ENCODE data around the gene DNAJB13. TPM values are rescaled to one million over a fixed set of nuclear protein-coding genes. Genes with fewer than 3 reads are reported as not detected.

DNAJB13 gene
- total RNA-seq, 2 experiments from 2014 or later = 0.19 TPM; not detected in 1

DNA sequence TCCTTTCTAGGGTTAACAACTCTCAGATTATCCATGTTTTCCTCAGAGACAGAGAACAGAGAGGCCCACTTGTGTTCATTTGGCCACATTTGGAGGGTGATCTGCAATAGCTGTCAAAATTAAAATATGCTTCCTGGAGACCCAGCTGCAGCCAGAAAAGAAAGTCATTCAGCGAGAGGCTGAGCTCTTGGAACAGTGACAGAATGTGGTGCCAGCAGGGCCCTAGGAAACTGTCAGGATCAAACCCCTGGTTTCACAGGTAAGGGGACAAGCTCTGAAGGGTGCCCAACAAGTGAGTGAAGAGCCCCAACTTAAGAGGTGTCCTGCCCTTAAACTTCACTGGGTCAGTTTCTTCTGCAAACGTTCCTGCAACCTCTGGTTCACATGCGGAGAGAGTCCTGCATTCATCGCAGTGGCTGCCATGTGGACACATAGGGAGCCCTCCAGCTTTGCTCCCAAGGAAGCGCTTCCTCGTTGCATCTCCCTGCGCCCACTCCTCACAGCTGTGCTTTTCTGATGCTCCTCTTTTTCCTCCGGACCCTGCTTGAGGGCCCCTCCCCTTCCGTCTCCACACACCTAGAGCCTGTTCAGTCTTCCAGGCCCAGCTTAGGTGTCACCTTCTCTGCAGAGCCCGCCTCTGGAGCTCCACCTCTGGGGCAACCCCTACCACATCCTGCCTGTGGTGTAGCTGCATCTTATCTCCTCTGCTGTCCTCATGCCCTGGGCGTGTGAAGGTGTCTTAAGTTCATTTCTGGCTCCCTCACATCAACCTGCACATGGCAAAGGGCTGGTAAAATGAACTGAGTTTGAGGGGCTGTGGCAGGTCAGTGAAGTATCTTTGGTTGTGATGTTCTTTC, 54.2 kb downstream of the DNAJB13 start:
- POLR2A ChIA-PET = interaction anchor here (0.8 to 1.7 kb wide), 8 partner anchors 8 to 166 kb away, joined by 3 to 13 read pairs (median 6); partner anchors contain the start of genes C2CD3, PPME1 and UCP2
- peaks cover 65% of the 10 kb centered on the region for H3K4me1 Mint-ChIP-seq (ENCODE audit: low read depth)

GRCh38 chr11:74005721-74006517, 55.1 kb downstream of the DNAJB13 start:
- ChIA-PET CTCF (interaction anchor here (1.0 to 1.5 kb wide), 5 partner anchors 8 to 164 kb away, joined by 3 to 5 read pairs (median 3); partner anchors contain the start of genes C2CD3 and PPME1), POLR2A (interaction anchor here (1.0 to 1.7 kb wide), 7 partner anchors 9 to 165 kb away, joined by 3 to 13 read pairs (median 5); partner anchors contain the start of genes C2CD3, PPME1 and UCP2)
- H3K27ac Mint-ChIP-seq = peak overlapping the region; percentile 91
- peaks cover 15% of the 10 kb centered on the region for H3K36me3 Mint-ChIP-seq
- H3K27me3 Mint-ChIP-seq = no peaks in the 10 kb centered on the region
- no peak for DNase-seq
- H3K4me3 Mint-ChIP-seq = no peak overlapping the region
- intact Hi-C loops (cut with micrococcal nuclease) = loop anchor here (5.0 kb wide), 1 partner anchor 34 kb away; no protein-coding TSS in a partner anchor
- peaks cover 65% of the 10 kb centered on the region for H3K4me1 Mint-ChIP-seq (ENCODE audit: low read depth)
- no peaks in the 10 kb centered on the region for H3K9me3 Mint-ChIP-seq

More for the DNA sequence above, 54.2 kb downstream of the DNAJB13 start:
- Mint-ChIP-seq H3K27me3 (no peaks in the 10 kb centered on the region), H3K27ac (peak overlapping the region; percentile 91), H3K36me3 (peaks cover 15% of the 10 kb centered on the region), H3K9me3 (no peaks in the 10 kb centered on the region), H3K4me3 (peak overlapping the region; percentile 63)
- intact Hi-C loops (cut with micrococcal nuclease) = loop anchor here (5.0 kb wide), 1 partner anchor 33 kb away; no protein-coding TSS in a partner anchor
- CTCF ChIA-PET = interaction anchor here (1.0 to 1.5 kb wide), 5 partner anchors 9 to 165 kb away, joined by 3 to 5 read pairs (median 3); partner anchors contain the start of genes C2CD3 and PPME1
- peak; percentile 92 for DNase-seq

- POLR2A ChIA-PET = interaction anchor here (1.2 to 2.6 kb wide), 2 partner anchors 24 to 26 kb away, joined by 4 to 8 read pairs; partner anchors contain the start of gene UCP2
- no peak for DNase-seq
- Mint-ChIP-seq H3K9me3 (no peaks in the 10 kb centered on the region), H3K36me3 (peaks cover 11% of the 10 kb centered on the region), H3K4me1 (ENCODE audit: low read depth) (peaks cover 70% of the 10 kb centered on the region), H3K4me3 (no peak overlapping the region), H3K27me3 (no peaks in the 10 kb centered on the region), H3K27ac (peak overlapping the region; percentile 44)
- CTCF ChIA-PET = no interaction called here
- intact Hi-C loops (cut with micrococcal nuclease) = loop anchor here (5.0 kb wide), 1 partner anchor 35 kb away; no protein-coding TSS in a partner anchor
Observed at GRCh38 chr11:74006743-74007304, 56.0 kb downstream of the DNAJB13 start.

DNA sequence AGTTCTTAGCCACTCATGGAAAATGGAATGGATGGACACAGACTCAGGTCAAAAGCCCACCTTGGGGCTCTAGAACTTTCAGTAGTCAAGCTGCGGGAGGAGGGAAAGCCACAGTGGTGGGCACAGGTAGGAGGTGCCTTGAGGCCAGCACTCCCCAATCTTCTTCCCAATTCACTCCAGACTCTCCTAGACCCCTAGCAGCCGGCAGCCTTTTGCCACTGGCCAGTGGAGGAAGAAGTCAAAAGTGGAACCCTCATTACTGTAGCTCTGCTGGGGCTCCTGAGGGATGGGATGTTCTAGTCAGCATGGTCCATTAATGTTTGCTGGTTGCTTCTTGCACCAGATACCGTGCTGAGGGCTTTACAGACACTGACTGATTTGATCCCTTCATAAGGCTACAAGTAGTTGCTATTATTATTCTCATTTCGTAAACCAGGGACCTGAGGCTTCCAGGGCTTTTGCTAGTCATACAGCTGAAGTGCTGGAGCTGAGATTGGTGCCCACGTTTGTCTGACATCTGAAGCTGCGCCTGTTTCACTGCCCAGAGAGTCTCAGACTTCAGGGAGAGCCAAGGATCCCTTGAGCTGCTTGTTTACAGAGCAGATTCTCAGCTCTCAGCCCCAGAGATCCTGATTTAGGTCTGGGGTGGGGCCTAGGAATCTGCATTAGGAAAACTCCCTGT, 57.0 kb downstream of the DNAJB13 start:
- ChIA-PET CTCF (interaction anchor here (1.5 kb wide), 1 partner anchor 10 kb away, joined by 4 read pairs; no protein-coding TSS in a partner anchor), POLR2A (interaction anchor here (1.2 to 2.6 kb wide), 4 partner anchors 10 to 27 kb away, joined by 4 to 8 read pairs (median 6); partner anchors contain the start of gene UCP2)
- H3K9me3 Mint-ChIP-seq = no peaks in the 10 kb centered on the region
- peaks cover 80% of the 10 kb centered on the region for H3K4me1 Mint-ChIP-seq (ENCODE audit: low read depth)
- intact Hi-C loops (cut with micrococcal nuclease) = loop anchor here (5.0 kb wide), 1 partner anchor 36 kb away; no protein-coding TSS in a partner anchor
- H3K27me3 Mint-ChIP-seq = no peaks in the 10 kb centered on the region
- H3K27ac Mint-ChIP-seq = no peak overlapping the region
- H3K4me3 Mint-ChIP-seq = no peak overlapping the region
- no peak for DNase-seq
- H3K36me3 Mint-ChIP-seq = peaks cover 10% of the 10 kb centered on the region

GRCh38 chr11:74008373-74009229, 57.8 kb downstream of the DNAJB13 start, which contains the start of gene UCP3:
UCP3 (minus strand) TSS chr11:74009085; CDS start chr11:74007042, 2,043 bp downstream.
- peaks cover 87% of the 10 kb centered on the region for H3K4me1 Mint-ChIP-seq (ENCODE audit: low read depth)
- H3K27ac Mint-ChIP-seq = peak within 1 kb of the TSS; percentile 95
- no peak for DNase-seq
- no peaks in the 10 kb centered on the region for H3K27me3 Mint-ChIP-seq
- POLR2A ChIA-PET = interaction anchor here (0.8 to 2.6 kb wide), 5 partner anchors 11 to 29 kb away, joined by 3 to 8 read pairs (median 5); partner anchors contain the start of gene UCP2
- H3K4me3 Mint-ChIP-seq = no peak within 1 kb of the TSS
- intact Hi-C loops (cut with micrococcal nuclease) = loop anchor here (5.0 kb wide), 1 partner anchor 36 kb away; no protein-coding TSS in a partner anchor
- no peaks in the 10 kb centered on the region for H3K9me3 Mint-ChIP-seq
- CTCF ChIA-PET = interaction anchor here (0.7 to 1.5 kb wide), 3 partner anchors 11 to 28 kb away, joined by 3 to 5 read pairs (median 4); no protein-coding TSS in a partner anchor
- peaks cover 6% of the 10 kb centered on the region for H3K36me3 Mint-ChIP-seq

DNA sequence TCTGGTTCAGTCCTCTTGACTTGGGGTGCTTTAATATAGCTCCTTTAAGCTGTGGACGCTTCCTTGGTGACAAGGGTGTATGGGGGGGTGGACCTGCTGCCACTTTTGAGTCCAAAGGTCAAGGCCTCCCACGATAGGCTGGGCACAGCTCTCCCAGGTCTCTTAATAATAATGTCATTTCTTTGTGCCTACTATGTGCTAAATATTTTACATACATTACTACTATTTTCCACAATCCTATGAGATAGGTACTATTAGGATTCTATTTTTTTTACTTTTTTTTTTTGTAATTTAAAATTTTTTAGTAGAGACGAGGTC, 58.4 kb downstream of the DNAJB13 start:
- intact Hi-C loops (cut with micrococcal nuclease) = loop anchor here (5.0 kb wide), 1 partner anchor 37 kb away; no protein-coding TSS in a partner anchor
- Mint-ChIP-seq H3K9me3 (no peaks in the 10 kb centered on the region), H3K27ac (peak overlapping the region; percentile 76), H3K36me3 (peaks cover 3% of the 10 kb centered on the region), H3K27me3 (no peaks in the 10 kb centered on the region), H3K4me3 (no peak overlapping the region), H3K4me1 (ENCODE audit: low read depth) (peaks cover 86% of the 10 kb centered on the region)
- DNase-seq = no peak
- ChIA-PET POLR2A (interaction anchor here (0.6 to 2.6 kb wide), 4 partner anchors 12 to 30 kb away, joined by 3 to 8 read pairs (median 5); partner anchors contain the start of gene UCP2), CTCF (interaction anchor here (0.7 to 1.5 kb wide), 3 partner anchors 11 to 28 kb away, joined by 3 to 5 read pairs (median 4); no protein-coding TSS in a partner anchor)

GRCh38 chr11:74009675-74010305, 59.0 kb downstream of the DNAJB13 start:
- DNase-seq = peak; percentile 71
- POLR2A ChIA-PET = interaction anchor here (0.6 to 6.1 kb wide), 8 partner anchors 10 to 38 kb away, joined by 3 to 95 read pairs (median 6); partner anchors contain the start of gene UCP2
- CTCF ChIA-PET = interaction anchor here (1.0 to 1.5 kb wide), 3 partner anchors 12 to 25 kb away, joined by 3 to 4 read pairs (median 3); no protein-coding TSS in a partner anchor
- peaks cover 3% of the 10 kb centered on the region for H3K36me3 Mint-ChIP-seq
- H3K4me1 Mint-ChIP-seq (ENCODE audit: low read depth) = peaks cover 86% of the 10 kb centered on the region
- no peaks in the 10 kb centered on the region for H3K27me3 Mint-ChIP-seq
- intact Hi-C loops (cut with micrococcal nuclease) = loop anchor here (2.0 to 5.0 kb wide), 3 partner anchors 17 to 37 kb away; no protein-coding TSS in a partner anchor
- no peaks in the 10 kb centered on the region for H3K9me3 Mint-ChIP-seq
- H3K27ac Mint-ChIP-seq = peak overlapping the region; percentile 95
- H3K4me3 Mint-ChIP-seq = no peak overlapping the region

GRCh38 chr11:74010306-74011300, 59.8 kb downstream of the DNAJB13 start:
- Mint-ChIP-seq H3K27me3 (no peaks in the 10 kb centered on the region), H3K36me3 (peaks cover 7% of the 10 kb centered on the region), H3K27ac (peak overlapping the region; percentile 95), H3K4me3 (peak overlapping the region; percentile 24), H3K9me3 (no peaks in the 10 kb centered on the region), H3K4me1 (ENCODE audit: low read depth) (peaks cover 86% of the 10 kb centered on the region)
- POLR2A ChIA-PET = interaction anchor here (0.8 to 6.1 kb wide), 8 partner anchors 9 to 39 kb away, joined by 3 to 95 read pairs (median 10); partner anchors contain the start of gene UCP2
- intact Hi-C loops (cut with micrococcal nuclease) = loop anchor here (1.0 to 2.0 kb wide), 5 partner anchors 10 to 30 kb away; no protein-coding TSS in a partner anchor
- CTCF ChIA-PET = interaction anchor here (1.0 to 2.0 kb wide), 3 partner anchors 15 to 30 kb away, joined by 3 to 7 read pairs (median 4); no protein-coding TSS in a partner anchor
- no peak for DNase-seq
